Measurements from ENCODE around the gene LDLRAD4.

- TF ChIP-seq ARNTL (CRISPR knock-in tag; IDR thresholded peaks at IDR 0.05; ENCODE audit: borderline replicate concordance, low read depth), result no peak
- TF ChIP-seq GLIS3 (CRISPR knock-in tag; IDR thresholded peaks at IDR 0.05), result no peak
- no peak for TF ChIP-seq ZNF8 (CRISPR knock-in tag; IDR thresholded peaks at IDR 0.05)
- no peak for TF ChIP-seq TSHZ2 (CRISPR knock-in tag; IDR thresholded peaks at IDR 0.05)
- TF ChIP-seq OSR1 (CRISPR knock-in tag; IDR thresholded peaks at IDR 0.05), result no peak
- no peak for TF ChIP-seq PPARA (CRISPR knock-in tag; IDR thresholded peaks at IDR 0.05; ENCODE audit: borderline replicate concordance)
- no peak for TF ChIP-seq ZFP3 (CRISPR knock-in tag; IDR thresholded peaks at IDR 0.05)
Observed at GRCh38 chr18:13275075-13275474, 56.5 kb downstream of the LDLRAD4 start.

All from SK-N-SH treated with all-trans-retinoic acid at 6 μM for 48 hours (cell line).